ENCODE results near the gene ENO4. TPM values are rescaled to one million over a fixed set of nuclear protein-coding genes. Genes with fewer than 3 reads are reported as not detected.

Gene ENO4
- total RNA-seq, 1 donor from 2014 or later = 0.45 TPM

DNA sequence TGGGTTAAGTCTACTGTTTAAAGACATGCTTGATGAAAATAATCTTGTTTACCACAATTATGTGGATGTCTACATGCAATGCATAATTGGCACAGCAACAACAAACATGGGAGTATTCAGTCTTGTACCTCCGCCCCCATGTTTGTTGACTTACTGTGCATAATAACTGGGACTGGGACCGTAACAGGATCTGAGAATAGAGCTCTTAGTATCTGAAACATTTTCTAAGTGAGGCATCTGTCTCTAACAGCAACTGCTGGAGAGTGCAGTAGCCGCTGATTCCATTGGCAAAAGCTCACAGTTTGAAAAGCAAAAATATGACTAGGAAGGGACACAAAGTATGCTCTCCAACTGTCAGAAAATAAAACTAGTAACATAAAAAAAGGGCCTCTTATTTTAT, 61.6 kb downstream of the ENO4 start:
- no peak for DNase-seq (ENCODE audit: low spot score)

DNA sequence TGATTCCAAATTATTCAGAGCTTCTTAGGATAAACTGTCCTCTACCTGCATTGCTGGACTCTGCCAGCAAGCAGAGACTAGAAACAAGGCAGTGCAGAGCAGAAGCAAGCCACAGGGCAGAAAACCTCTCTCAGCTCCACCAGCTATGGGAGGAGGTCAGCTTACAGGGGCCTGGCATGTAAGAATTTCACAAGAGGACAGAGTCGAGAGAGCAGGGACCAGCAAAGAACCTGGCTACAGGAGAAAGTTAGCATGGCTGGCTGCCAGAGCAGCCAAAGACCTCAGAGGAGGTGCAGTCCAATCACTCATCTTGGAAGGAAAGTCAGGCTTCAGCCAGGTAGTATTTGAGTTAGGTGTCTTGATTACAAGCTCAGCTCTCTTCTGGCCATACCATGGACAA, 62.9 kb downstream of the ENO4 start:
- no peak for DNase-seq (ENCODE audit: low spot score)

GRCh38 chr10:116913695-116914094, 64.4 kb downstream of the ENO4 start:
- DNase-seq (ENCODE audit: low spot score) = no peak

DNA sequence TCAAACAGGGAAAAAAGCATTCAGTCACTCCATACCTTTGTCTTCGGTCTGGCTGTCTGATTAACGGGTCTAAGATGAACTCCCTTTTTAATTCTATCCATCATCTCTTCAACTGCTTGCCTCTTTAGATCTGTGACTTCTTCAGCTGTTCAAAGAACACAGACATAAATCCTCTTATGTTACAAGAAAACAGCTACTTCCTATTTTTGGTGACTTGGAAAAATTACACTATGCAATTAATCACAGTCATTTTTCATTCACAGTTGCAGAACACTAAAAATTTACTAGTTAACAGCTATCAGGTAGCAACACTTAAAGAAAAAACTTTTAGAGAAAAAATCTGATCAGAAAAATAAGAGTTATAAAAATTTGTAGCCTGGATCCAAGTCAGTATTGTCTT, 66.0 kb downstream of the ENO4 start:
- DNase-seq (ENCODE audit: low spot score) = no peak

DNA sequence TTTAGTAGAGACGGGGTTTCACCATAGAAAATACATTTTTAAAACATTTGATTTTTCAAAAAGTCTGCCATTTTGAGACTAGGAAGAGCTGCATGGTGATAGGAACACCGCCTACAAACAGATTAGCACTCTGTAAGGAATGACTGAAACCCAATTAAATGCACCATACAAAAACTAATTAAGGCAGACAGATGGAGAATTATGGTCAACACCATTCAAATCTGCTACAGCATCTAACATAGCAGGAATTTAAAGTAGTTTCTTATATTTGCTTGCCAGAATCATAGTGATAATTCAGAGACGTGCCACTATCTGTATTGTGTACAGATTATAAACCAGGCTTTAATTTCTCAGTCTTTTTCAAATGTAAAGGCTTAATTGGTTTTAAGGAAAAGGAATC, 68.2 kb downstream of the ENO4 start:
- DNase-seq (ENCODE audit: low spot score) = no peak

- no peak for DNase-seq (ENCODE audit: low spot score)
These were observed 69.3 kb downstream of the ENO4 start for GRCh38 chr10:116918583-116918982.

GRCh38 chr10:116919164-116919563, 69.9 kb downstream of the ENO4 start:
- DNase-seq (ENCODE audit: low spot score) = no peak

GRCh38 chr10:116919706-116920105, 70.4 kb downstream of the ENO4 start:
- no peak for DNase-seq (ENCODE audit: low spot score)

- no peak for DNase-seq (ENCODE audit: low spot score)
These were observed 75.8 kb downstream of the ENO4 start for GRCh38 chr10:116925056-116925455.

DNA sequence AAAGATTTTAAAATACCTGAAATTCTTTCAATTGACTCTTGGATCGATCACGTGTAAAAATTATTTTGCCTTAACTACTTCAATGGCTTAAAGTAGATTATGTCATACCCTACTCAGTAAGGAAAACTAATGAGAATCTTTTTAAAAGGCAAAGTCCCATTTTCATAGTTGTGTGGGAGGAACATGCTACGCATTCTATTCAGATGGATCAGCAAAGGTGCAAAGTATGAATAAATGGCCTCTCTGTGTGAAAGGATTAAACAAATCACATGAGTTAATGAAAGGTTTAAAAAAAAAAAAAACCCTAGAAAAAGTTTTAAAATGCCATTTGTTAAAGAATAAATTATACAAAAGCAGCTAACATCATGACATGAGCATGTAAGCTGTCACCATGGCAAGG, 77.1 kb downstream of the ENO4 start:
- no peak for DNase-seq (ENCODE audit: low spot score)

DNA sequence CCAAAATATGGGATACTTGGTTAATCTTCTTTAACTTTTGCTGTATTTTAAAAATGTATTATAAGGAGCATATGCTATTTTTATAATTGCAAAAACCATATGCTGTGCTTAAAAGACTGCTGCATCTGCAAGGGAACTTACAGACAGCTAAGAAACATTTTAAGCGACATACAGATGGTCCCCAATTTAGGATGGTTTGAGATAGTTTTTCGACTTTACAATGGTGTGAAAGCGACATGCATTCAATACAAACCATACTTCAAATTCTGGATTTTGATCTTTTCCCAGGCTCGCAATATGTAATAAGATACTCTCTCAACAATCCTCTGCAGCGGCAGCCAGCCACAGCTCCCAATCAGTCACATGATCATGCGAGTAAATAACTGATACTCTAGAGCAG, 82.5 kb downstream of the ENO4 start:
- DNase-seq (ENCODE audit: low spot score) = no peak

Other genes starting within 250 kb of the ENO4 start
- gene PNLIPRP2, start 228.5 kb upstream of the ENO4 start, total RNA-seq = 1.1 TPM
- gene HSPA12A, start 106.9 kb upstream of the ENO4 start, total RNA-seq = 86.9 TPM
- gene SHTN1, start 155.7 kb downstream of the ENO4 start, total RNA-seq = 21.1 TPM

Measured in mesenteric fat pad (tissue), 1 donor.